Prostate gland (tissue), 2 donors: ENCODE measurements around the gene SEMA4C. TPM values are rescaled to one million over a fixed set of nuclear protein-coding genes. Genes with fewer than 3 reads are reported as not detected.

Experiments used
- DNase-seq: peaks from one replicate; pipeline ENCODE4 v3.0.0-alpha.2; 2019; ENCODE audit warnings: low spot score
- H3K27ac ChIP-seq, 2 donors: fragments of 200-600 bp; sonication (generic); 2 replicates each; pipeline ENCODE4 v1.5.1; 2017 to 2019
- H3K27me3 ChIP-seq: fragments of 200-600 bp; sonication (generic); replicated peaks from 2 replicates; pipeline ENCODE4 v1.5.1; 2019; ENCODE audit not compliant: insufficient read depth
- H3K36me3 ChIP-seq, 2 donors: fragments of 200-600 bp; sonication (generic); 1 replicate in 1 of 2; 2 replicates in 1 of 2; pipeline versions ENCODE4 v1.5.1 to v1.8.1; 2017 to 2019
- H3K4me1 ChIP-seq: fragments of 200-600 bp; sonication (generic); replicated peaks from 2 replicates; pipeline ENCODE4 v1.5.1; 2019
- H3K4me3 ChIP-seq, 2 donors: fragments of 200-600 bp; sonication (generic); 2 replicates each; pipeline ENCODE4 v1.5.1; 2017 to 2019
- H3K9me3 ChIP-seq: fragments of 200-600 bp; sonication (generic); 2 replicates; pipeline ENCODE4 v1.5.1; 2017
- POLR2A ChIP-seq: fragments of 450-650 bp; IDR thresholded peaks from one replicate; pipeline ENCODE4 v1.6.1; 2016; ENCODE audit warnings: antibody characterized with exemption, mild to moderate bottlenecking
- POLR2AphosphoS5 ChIP-seq: sonication (generic); formaldehyde crosslinking; IDR thresholded peaks from one replicate; pipeline ENCODE4 v1.6.1; 2017; ENCODE audit warnings: antibody characterized with exemption
- WGBS: methylation state at CpG from one replicate; pipeline ENCODE4 v1.1.5; 2018; 5-methylcytosine and 5-hydroxymethylcytosine counted together
- intact Hi-C: fragments of 100-400 bp; cut with DNase I; formaldehyde crosslinking; loops from one replicate; pipeline ENCODE4 v1.14.2; 2022
- total RNA-seq, 2 donors: library from RNA; depleted of rRNA; stranded (reverse); fragments of >200 nt; gene quantifications; one replicate each; pipeline ENCODE4 v1.1.0, GENCODE V29; 2016
- TF ChIP-seq, protein P1 (sequence below), 4 experiments: fragments of 200-600 bp in 2 of 4; fragments of 450-650 bp in 2 of 4; sonication (generic) in 2 of 4; IDR thresholded peaks; 1 replicate in 3 of 4; 2 replicates in 1 of 4; pipeline ENCODE4 v1.5.1; 2016 to 2019; ENCODE audit warnings: antibody characterized with exemption in 4 of 4, mild to moderate bottlenecking in 2 of 4, moderate library complexity in 2 of 4

The SEMA4C gene
- total RNA-seq, 2 donors from 2014 or later: 35.8 to 45.9 TPM

DNA sequence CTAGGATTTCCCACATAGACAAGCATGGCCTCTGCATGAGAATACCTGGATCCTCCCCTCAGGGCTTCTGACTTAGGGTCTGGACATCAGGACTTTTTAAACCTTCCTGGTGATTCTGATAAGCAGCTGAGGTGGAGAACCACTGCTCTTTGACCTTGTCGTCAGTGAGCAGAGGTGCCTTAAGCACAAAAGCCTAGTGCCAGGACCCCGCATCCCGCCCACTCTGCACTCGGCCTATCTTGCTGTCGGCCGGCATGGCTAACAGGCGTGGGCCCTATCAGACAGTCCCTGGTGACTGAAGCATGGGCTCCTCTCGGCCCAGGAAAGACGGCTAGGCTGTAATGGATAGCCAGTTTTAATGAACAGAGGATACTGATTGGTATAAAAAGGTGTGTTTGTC is 32.3 kb downstream of the SEMA4C start:
- WGBS: 91% methylated on average over 9 of the region's 9 CpGs
- no peak for DNase-seq
- intact Hi-C loops: no loop called here
- TF ChIP-seq, protein P1, sequence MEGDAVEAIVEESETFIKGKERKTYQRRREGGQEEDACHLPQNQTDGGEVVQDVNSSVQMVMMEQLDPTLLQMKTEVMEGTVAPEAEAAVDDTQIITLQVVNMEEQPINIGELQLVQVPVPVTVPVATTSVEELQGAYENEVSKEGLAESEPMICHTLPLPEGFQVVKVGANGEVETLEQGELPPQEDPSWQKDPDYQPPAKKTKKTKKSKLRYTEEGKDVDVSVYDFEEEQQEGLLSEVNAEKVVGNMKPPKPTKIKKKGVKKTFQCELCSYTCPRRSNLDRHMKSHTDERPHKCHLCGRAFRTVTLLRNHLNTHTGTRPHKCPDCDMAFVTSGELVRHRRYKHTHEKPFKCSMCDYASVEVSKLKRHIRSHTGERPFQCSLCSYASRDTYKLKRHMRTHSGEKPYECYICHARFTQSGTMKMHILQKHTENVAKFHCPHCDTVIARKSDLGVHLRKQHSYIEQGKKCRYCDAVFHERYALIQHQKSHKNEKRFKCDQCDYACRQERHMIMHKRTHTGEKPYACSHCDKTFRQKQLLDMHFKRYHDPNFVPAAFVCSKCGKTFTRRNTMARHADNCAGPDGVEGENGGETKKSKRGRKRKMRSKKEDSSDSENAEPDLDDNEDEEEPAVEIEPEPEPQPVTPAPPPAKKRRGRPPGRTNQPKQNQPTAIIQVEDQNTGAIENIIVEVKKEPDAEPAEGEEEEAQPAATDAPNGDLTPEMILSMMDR (IDR thresholded peaks at IDR 0.05): no peak
- TF ChIP-seq POLR2A: no peak
- TF ChIP-seq POLR2AphosphoS5: no peak
- Histone ChIP-seq H3K36me3 (no peaks in the 10 kb centered on the region), H3K27ac (no peak overlapping the region), H3K9me3 (no peaks in the 10 kb centered on the region), H3K27me3 (no peaks in the 10 kb centered on the region), H3K4me3 (no peak overlapping the region), H3K4me1 (peaks cover 3% of the 10 kb centered on the region)

DNA sequence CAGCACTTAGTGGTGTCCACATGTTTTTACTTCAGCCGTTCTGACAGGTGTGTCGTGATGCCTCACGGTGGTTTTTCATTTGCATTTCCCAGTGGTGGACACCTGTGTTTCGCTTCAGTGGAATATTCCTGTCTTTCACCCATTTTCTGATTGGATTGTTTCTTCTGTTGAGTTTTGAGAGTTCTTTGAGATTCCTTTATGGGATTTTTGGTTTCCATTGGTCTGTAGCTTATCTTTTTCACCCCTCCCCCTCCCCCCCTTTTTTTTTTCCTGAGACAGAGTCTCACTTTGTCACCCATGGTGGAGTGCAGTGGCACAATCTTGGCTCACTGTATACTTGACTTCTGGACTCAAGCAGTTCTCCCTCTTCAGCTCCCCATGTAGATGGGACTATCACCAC is 34.0 kb downstream of the SEMA4C start:
- Histone ChIP-seq H3K27me3 (no peaks in the 10 kb centered on the region), H3K9me3 (no peaks in the 10 kb centered on the region), H3K4me1 (peaks cover 4% of the 10 kb centered on the region), H3K36me3 (no peaks in the 10 kb centered on the region), H3K4me3 (no peak overlapping the region), H3K27ac (no peak overlapping the region)
- WGBS: 98% methylated on average over 4 of the region's 4 CpGs
- intact Hi-C loops: no loop called here
- DNase-seq: no peak
- TF ChIP-seq, protein P1 (IDR thresholded peaks at IDR 0.05): no peak
- TF ChIP-seq POLR2AphosphoS5: no peak
- no peak for TF ChIP-seq POLR2A

DNA sequence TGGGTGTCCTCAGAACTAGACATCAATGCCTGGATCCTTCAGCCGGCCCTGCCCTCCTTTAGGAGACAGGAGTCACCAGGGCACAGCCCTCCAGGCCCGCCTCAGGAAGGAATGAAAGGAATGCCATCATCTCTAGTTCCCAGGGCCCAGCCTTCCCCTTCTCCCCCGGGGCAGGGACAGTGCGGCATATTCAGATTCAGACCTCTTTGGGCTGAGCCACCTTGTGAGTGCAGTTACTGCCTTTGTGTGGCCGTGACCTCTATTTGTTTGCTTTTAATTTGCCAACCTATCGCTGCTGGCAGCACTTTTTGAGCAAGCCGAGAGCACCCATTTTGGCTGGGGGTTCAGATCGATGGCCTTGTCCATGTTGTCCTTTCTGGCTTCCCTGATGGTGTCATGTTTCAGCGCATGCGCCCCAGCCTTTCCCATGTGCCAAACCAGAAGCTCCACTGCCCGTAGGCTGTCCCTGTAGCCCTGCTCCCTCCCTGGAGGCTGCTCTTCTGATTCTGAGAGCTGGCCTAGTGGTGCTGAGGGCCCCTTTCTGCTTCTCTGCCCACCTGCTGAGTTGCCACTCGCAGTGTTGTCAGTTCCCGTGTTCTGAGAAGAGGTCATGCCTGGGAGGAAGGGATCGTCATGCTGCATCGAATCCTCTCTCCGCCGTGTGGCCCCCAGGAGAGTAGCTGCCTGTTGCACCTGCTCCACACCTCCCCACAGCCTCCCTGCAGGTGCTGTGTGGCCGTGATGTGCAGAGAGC is 36.9 kb downstream of the SEMA4C start:
- Histone ChIP-seq H3K36me3 (peaks cover 2 to 3% of the 10 kb centered on the region in 2 donors), H3K27ac (peak overlapping the region; percentile 44 to 60), H3K9me3 (no peaks in the 10 kb centered on the region), H3K4me1 (peaks cover 4% of the 10 kb centered on the region), H3K27me3 (no peaks in the 10 kb centered on the region), H3K4me3 (no peak overlapping the region)
- TF ChIP-seq, protein P1 (IDR thresholded peaks at IDR 0.05): no peak
- TF ChIP-seq POLR2AphosphoS5 (peak; percentile 88), POLR2A (no peak)
- 26% methylated on average over 18 of the region's 18 CpGs for WGBS
- DNase-seq: peak; percentile 85
- intact Hi-C loops: no loop called here

DNA sequence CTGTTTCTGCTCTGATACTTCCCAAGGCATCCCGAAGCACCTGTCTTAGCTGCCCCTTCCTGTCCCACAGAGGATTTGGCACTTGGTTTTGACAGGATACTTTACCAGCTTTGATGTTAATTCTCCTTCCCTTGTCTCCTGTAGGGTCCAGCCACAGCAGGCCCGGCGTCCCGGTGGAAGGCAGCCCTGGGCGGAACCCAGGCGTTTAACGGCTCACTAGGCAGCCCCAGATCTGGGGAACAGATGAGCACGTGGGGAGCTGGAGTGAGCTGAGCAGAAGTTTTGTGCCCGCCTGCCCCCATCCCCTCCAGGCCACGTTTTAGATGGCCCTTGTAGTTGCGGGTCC is 37.5 kb downstream of the SEMA4C start:
- Histone ChIP-seq H3K27ac (peak overlapping the region; percentile 44 to 60), H3K36me3 (peaks cover 7% of the 10 kb centered on the region in 2 donors), H3K27me3 (no peaks in the 10 kb centered on the region), H3K9me3 (no peaks in the 10 kb centered on the region), H3K4me1 (peaks cover 4% of the 10 kb centered on the region), H3K4me3 (no peak overlapping the region)
- TF ChIP-seq POLR2AphosphoS5 (no peak), POLR2A (no peak)
- TF ChIP-seq, protein P1 (IDR thresholded peaks at IDR 0.05): no peak
- DNase-seq: no peak
- 54% methylated on average over 11 of the region's 11 CpGs for WGBS
- intact Hi-C loops: no loop called here

DNA sequence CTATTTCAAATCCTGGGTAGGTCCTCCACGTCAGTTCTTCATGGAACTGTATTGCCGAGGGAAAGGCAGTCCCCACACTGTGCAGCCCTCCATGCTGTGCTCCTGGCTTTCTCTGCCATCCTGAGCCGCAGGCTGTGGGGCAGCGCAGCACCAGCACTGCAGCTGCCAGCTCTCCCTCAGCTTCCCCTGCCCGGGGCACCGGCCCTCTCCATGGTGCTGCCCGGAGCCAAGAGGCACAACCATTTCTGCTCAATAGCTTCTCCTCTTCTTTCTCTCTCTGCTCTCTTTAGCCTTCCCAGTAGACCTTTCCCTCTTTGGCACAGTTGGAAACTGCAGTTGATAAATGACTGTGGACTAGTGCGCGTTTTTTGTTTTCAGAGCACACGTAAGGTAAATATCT is 38.2 kb downstream of the SEMA4C start:
- Histone ChIP-seq H3K36me3 (peaks cover 7 to 8% of the 10 kb centered on the region in 2 donors), H3K27ac (peak overlapping the region; percentile 44 to 60), H3K9me3 (no peaks in the 10 kb centered on the region), H3K27me3 (no peaks in the 10 kb centered on the region), H3K4me1 (peaks cover 4% of the 10 kb centered on the region), H3K4me3 (no peak overlapping the region)
- DNase-seq: no peak
- intact Hi-C loops: no loop called here
- 57% methylated on average over 10 of the region's 10 CpGs for WGBS
- TF ChIP-seq, protein P1 (IDR thresholded peaks at IDR 0.05): no peak
- TF ChIP-seq POLR2AphosphoS5: no peak
- TF ChIP-seq POLR2A: no peak
